Mesothelial cell of epicardium (in vitro differentiated cells): ENCODE data around the gene SH3GL3. TPM values are rescaled to one million over a fixed set of nuclear protein-coding genes. Genes with fewer than 3 reads are reported as not detected.

Experiments used
- DNase-seq, 2 experiments: peaks; one replicate each; pipeline ENCODE4 v3.0.0; 2021; ENCODE audit warnings: low spot score in 2 of 2; ENCODE audit not compliant: unreplicated experiment in 2 of 2
- H3K27ac Mint-ChIP-seq: 2 replicates; pipeline ENCODE4 v1.8.0; 2021; ENCODE audit warnings: mixed read lengths
- H3K27me3 Mint-ChIP-seq: 2 replicates; pipeline ENCODE4 v1.8.0; 2021; ENCODE audit warnings: low read depth, mixed read lengths
- H3K36me3 Mint-ChIP-seq: 2 replicates; pipeline ENCODE4 v1.8.0; 2021; ENCODE audit warnings: mixed read lengths
- H3K4me1 Mint-ChIP-seq: 2 replicates; pipeline ENCODE4 v1.8.0; 2021; ENCODE audit warnings: mixed read lengths
- H3K4me3 Mint-ChIP-seq: 2 replicates; pipeline ENCODE4 v1.8.0; 2021; ENCODE audit warnings: mild to moderate bottlenecking, moderate library complexity, mixed read lengths
- H3K9me3 Mint-ChIP-seq: 2 replicates; pipeline ENCODE4 v1.8.0; 2021; ENCODE audit warnings: mixed read lengths
- total RNA-seq: library from RNA; stranded (reverse); gene quantifications from 3 replicates; pipeline ENCODE4 v1.2.1, GENCODE V29; 2021
- TF ChIP-seq, protein P1 (sequence below): fragments of 200-600 bp; sonication (generic); IDR thresholded peaks from one replicate; pipeline ENCODE4 v1.5.0; 2021; ENCODE audit warnings: antibody characterized with exemption; ENCODE audit not compliant: unreplicated experiment

Gene SH3GL3, protein sequence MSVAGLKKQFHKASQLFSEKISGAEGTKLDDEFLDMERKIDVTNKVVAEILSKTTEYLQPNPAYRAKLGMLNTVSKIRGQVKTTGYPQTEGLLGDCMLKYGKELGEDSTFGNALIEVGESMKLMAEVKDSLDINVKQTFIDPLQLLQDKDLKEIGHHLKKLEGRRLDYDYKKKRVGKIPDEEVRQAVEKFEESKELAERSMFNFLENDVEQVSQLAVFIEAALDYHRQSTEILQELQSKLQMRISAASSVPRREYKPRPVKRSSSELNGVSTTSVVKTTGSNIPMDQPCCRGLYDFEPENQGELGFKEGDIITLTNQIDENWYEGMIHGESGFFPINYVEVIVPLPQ
- 5.7 to 6.1 TPM (median 6.0 TPM) in 3 replicates for total RNA-seq

DNA sequence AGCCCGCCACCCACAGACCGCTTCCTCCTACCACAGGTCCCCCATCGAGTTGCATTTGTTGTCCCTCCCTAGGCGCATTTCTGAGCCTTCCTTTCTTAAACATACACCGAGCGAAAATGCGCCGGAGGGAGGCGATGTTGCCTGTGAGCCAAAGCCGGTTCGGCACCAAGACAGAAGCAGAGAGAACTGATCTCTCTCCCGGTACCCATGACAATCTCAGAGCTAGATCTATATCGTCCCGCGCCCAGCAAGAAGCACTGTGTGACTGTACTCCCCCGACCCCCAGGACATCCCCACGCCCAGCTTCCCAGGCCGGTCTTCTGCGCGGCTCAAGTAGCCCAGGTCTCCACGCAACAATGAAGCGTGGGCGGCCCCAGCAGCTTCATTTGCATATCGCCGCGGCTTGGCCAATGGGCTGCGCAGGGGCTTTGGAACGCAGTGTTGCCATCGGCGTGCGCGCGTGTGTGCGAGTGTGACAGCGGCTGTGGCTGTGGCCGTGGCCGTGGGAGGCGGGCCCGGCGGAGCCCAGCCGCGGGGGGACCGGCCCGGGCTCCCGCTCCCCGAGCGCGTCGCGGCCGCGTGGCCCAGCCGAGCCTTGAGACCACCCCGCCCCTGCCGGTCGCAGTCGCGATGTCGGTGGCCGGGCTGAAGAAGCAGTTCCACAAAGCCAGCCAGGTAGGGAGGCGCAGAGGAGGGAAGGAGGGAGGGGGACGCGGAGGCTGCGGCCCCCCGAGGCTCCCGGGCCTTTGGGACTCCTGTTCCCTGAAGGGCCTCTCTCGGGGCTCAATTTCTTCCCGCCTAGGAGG is at the start of gene SH3GL3:
SH3GL3 (plus strand) TSS at position 438 of the 806 bp plus-strand sequence; CDS start at position 631, 193 bp downstream.
- TF ChIP-seq, protein P1, sequence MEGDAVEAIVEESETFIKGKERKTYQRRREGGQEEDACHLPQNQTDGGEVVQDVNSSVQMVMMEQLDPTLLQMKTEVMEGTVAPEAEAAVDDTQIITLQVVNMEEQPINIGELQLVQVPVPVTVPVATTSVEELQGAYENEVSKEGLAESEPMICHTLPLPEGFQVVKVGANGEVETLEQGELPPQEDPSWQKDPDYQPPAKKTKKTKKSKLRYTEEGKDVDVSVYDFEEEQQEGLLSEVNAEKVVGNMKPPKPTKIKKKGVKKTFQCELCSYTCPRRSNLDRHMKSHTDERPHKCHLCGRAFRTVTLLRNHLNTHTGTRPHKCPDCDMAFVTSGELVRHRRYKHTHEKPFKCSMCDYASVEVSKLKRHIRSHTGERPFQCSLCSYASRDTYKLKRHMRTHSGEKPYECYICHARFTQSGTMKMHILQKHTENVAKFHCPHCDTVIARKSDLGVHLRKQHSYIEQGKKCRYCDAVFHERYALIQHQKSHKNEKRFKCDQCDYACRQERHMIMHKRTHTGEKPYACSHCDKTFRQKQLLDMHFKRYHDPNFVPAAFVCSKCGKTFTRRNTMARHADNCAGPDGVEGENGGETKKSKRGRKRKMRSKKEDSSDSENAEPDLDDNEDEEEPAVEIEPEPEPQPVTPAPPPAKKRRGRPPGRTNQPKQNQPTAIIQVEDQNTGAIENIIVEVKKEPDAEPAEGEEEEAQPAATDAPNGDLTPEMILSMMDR, result peak; percentile 14
- peak within 1 kb of the TSS; percentile 36 for H3K27ac Mint-ChIP-seq
- DNase-seq, result peak; percentile 68 to 85

DNA sequence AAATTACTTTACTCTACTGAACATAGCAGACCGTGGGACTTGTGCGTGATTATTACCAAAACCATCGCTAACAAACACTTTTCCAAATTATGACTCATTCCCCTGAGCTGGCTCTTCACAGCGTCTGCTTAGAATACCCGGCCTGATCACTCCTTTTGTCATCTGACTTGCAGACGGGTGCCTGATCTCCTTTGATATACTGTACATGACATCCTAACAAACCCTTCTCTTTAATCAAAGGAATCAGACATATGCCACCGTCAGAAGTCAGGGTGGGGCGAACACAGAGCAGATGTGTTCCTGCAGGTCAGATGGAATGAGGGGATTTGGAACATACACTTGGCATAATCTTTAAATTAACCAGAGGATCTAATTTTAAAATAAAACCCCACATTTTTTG is 48.5 kb upstream of the SH3GL3 start:
- DNase-seq, result no peak
- Mint-ChIP-seq H3K27me3 (peaks cover 4% of the 10 kb centered on the region), H3K4me3 (no peak overlapping the region), H3K27ac (no peak overlapping the region), H3K36me3 (no peaks in the 10 kb centered on the region), H3K4me1 (peaks cover 4% of the 10 kb centered on the region), H3K9me3 (no peaks in the 10 kb centered on the region)
- TF ChIP-seq, protein P1, result no peak

More for the DNA sequence above, at the start of gene SH3GL3:
- Mint-ChIP-seq H3K9me3 (no peaks in the 10 kb centered on the region), H3K36me3 (no peaks in the 10 kb centered on the region), H3K27me3 (peaks cover 14% of the 10 kb centered on the region), H3K4me3 (peak within 1 kb of the TSS; percentile 80), H3K4me1 (peaks cover 22% of the 10 kb centered on the region)

DNA sequence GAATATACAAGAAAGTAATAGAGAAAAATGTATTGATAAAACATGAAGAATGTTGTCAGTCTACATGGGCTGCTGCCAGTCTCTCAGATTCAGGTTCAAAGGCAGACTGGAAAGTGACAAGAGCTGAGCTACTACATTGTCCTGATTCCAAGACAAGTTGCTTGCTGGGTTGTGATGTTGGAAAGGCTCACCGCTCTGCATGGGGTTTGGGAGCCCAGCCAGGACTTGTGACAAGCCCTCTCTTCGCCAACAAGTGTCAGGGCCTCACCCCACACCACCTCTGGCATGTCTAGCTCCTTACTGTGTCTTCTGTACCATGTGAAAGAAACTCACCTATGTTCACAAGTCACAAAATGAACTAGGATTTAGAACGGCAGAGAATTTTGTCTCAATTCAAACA is 43.0 kb upstream of the SH3GL3 start:
- Mint-ChIP-seq H3K27ac (no peak overlapping the region), H3K4me1 (no peaks in the 10 kb centered on the region), H3K27me3 (peaks cover 4% of the 10 kb centered on the region), H3K4me3 (no peak overlapping the region), H3K36me3 (no peaks in the 10 kb centered on the region), H3K9me3 (no peaks in the 10 kb centered on the region)
- TF ChIP-seq, protein P1, result no peak
- no peak for DNase-seq

DNA sequence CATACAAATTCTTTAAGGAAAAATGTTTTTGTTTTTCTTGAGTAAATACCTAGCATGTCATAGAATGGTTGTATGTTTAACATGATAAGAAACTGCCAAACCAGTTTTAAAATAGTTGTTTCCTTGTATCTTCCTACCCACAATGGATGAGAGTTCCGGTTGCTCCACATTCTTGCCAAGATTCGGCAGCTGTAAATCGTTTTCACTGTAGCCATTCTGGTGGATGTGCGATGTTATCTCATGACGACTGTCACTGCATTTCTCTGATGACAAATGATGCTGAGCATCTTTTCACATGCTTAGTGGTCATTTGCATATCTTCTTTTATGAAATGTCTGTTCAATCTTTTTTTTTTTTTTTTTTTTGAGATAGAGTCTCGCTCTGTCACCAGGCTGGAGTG is 36.6 kb upstream of the SH3GL3 start:
- Mint-ChIP-seq H3K27me3 (no peaks in the 10 kb centered on the region), H3K36me3 (no peaks in the 10 kb centered on the region), H3K27ac (no peak overlapping the region), H3K4me3 (no peak overlapping the region), H3K9me3 (peaks cover 3% of the 10 kb centered on the region), H3K4me1 (no peaks in the 10 kb centered on the region)
- no peak for DNase-seq
- TF ChIP-seq, protein P1, result no peak

DNA sequence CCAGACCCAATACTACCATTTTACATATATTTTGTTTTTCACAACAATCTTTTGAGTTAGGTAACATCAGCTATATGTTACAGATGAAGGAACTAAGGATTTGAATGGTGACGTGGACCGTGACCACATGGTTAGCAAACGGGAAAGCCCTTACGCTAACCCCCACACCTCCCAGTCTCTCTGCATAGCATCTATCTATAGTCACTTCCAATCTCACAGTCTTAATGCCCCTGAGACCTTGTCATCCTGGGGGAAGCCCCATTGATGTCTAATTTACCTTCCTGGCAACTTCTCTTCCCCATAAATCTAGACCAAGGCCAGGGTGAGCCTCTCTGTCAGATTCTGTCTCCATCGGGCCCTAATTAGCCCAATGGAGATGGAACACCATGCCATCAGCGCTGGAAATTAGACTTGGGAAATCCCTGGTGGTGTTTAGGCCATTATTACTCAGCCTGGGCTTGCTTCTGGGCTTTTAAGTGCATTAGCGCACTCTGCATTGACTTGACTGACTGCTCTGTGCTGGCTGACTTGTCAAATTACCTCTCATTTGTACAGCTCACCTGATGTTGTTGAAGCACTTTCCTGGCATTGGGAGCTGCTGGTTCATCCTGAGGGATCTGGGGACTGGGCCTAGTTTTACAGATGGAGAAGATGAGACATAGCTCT is 34.0 kb upstream of the SH3GL3 start:
- Mint-ChIP-seq H3K36me3 (no peaks in the 10 kb centered on the region), H3K27me3 (no peaks in the 10 kb centered on the region), H3K4me1 (no peaks in the 10 kb centered on the region)

More for the DNA sequence above, 34.0 kb upstream of the SH3GL3 start:
- Mint-ChIP-seq H3K9me3 (peaks cover 3% of the 10 kb centered on the region), H3K4me3 (no peak overlapping the region), H3K27ac (no peak overlapping the region)
- TF ChIP-seq, protein P1, result no peak
- no peak for DNase-seq
